NCI-H526 treated with DMSO at 0.1 percent for 48 hours (cell line): ENCODE results near the gene CKAP2L.

ENCODE experiments used
- DNase-seq: peaks from one replicate; lab custom pipeline; 2025; lab: John Stamatoyannopoulos, UW

The CKAP2L gene

DNA sequence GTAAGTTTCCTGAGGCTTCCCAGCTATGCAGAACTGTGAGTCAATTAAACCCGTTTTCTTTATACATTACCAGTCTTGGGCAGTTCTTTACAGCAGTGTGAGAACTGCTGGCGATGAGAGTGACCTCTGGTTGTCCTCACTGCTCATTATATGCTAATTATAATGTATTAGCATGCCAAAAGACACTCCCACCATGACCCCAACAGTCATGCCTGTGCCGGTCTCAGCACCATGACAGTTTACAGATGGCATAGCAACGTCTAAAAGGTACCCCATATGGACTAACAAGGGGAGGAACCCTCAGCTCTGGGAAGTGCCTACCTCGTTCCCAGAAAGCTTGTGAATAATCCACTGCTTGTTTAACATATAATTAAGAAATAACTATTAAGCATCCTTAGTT, 28.0 kb upstream of the CKAP2L start:
- DNase-seq, result no peak

DNA sequence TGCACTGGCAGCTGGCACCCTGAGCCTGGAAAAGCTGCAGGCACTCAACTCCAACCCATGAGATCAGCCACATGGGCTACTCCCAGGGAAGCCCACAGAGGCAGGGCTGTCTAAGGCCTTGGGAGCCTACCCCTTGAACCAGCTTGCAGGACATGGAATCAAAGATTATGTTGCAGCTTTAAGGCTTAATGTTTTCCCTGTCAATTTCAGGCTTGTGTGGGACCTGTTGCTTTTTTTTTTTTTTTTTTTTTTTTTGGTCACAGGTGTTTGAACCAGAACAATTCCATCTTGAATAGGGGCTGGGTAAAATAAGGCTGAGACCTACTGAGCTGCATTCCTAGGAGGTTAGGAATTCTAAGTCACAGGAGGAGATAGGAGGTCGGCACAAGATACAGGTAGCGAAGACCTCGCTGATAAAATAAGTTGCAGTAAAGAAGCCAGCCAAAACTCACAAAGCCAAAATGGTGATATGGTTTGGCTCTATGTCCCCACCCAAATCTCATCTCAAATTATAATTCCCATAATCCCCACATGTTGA, 27.4 kb upstream of the CKAP2L start:
- no peak for DNase-seq

DNA sequence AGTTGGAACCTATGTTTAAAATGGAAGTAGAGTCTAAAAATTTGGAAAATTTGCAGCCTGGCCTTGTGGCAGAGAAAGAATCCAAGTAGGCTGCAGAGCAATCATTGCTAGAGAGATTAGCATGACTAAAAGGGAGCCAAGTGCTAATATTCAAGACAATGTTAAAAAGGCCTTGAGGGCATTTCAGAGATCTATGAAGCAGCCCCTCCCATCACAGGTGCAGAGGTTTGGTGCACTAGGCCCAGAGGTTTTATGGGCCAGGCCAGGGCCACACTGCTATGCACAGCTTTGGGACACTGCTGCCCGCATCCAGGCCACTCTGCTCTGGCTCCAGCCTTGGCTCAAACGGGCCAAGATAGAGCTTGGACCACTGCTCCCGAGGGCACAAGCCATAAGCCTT, 26.6 kb upstream of the CKAP2L start:
- DNase-seq, result no peak

DNA sequence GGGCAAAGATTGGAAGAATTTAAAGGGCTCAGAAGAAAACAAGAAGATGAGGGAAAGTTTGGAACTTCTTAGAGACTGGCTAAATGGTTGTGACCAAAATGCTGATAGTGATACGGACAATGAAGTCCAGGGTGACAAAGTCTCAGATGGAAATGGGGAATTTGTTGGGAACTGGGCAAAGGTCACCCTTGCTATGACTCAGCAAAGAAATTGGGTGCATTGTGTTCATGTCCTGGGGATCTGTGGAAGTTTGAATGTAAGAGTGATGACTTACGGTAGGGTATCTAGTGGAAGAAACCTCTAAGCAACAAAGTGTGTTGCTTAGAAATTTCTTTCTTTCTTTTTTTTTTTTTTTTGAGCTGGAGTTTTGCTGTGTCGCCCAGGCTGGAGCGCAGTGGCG, 25.9 kb upstream of the CKAP2L start:
- no peak for DNase-seq

DNA sequence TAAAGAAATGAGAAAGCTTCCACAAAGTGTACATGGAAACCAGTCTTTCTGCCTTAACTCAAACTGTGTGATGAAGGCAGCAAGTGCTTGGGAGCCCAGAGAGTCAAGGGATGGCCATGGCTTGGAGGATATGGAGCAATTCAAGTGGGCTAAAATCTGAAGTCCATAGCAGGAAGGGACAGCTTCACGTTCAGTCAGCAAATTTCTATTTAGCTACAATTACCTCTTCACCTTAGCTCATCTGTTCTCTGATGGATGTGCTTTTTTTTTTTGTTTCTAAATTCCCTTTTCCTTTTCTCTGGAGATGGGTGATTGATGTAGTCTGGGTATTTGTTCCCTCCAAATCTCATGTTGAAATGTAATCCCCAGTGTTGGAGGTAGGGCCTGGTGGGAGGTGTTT, 24.8 kb upstream of the CKAP2L start:
- DNase-seq, result no peak

DNA sequence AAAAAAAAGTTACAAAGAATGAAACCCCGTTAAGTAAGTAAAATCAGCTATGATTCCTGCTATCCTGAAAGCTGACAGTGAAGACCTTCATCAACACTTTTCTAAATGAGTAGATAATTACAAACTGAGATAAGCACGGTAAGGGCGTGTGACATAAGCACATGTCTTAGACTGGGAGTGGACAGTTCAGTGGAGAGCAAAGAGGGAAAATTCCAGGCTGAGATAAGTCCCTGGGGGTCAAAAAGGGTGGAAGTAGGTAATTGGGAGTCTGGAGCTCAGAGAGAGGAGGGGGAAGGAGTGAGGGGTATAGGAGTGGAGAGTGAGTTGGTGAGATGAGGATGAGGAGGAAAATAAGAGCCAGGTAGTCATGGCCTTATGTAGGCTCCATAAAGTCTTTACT, 24.2 kb upstream of the CKAP2L start:
- no peak for DNase-seq

DNA sequence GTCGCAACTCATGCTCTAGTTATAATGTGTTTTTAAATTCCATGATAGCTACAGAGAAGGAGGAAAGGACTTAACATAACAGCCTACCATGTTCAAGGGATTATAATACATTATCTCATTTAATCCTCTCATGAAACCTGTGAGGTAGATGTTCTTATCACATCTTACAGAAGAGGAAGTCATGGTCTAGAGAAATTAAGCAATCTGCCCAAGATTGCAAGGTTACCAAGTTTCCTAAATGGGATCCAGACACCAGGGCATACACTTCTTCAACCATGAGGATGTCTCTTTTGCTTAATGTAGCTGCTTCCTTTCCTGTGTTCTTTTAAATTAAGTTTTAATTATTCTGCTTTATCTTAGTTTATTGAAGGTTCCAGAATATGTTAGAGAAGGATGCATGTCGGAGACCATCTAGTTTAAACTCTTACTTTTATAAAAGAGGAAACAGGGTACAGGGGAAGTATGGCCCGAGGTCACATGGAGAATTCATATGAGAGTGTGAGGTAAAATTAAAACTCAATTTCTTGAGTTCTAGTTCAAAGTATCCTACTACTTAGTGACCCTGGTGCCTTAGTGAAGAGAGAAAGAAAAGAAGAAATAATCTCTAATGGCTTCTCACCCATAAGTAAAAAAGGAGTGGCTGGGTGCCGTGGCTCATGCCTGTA, 23.5 kb upstream of the CKAP2L start:
- DNase-seq, result no peak

DNA sequence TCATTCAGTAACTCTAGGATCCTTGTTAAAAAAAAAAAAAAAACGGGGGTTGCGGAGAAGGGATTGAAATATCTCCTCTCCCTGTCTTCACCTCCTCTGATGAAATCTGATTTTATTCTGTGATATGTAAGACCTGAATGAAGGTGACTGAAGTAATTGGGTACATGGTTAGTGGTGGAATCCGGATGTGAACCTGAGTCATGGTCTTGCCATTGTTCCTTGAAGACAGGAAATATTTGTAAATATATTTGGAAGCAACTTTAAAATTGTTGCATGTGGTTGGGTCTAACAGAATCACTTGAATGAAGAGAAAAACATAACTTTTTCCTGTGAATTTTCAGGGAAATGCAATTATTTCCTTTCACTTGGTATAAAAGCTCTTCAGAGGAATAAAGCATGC, 22.9 kb upstream of the CKAP2L start:
- no peak for DNase-seq

DNA sequence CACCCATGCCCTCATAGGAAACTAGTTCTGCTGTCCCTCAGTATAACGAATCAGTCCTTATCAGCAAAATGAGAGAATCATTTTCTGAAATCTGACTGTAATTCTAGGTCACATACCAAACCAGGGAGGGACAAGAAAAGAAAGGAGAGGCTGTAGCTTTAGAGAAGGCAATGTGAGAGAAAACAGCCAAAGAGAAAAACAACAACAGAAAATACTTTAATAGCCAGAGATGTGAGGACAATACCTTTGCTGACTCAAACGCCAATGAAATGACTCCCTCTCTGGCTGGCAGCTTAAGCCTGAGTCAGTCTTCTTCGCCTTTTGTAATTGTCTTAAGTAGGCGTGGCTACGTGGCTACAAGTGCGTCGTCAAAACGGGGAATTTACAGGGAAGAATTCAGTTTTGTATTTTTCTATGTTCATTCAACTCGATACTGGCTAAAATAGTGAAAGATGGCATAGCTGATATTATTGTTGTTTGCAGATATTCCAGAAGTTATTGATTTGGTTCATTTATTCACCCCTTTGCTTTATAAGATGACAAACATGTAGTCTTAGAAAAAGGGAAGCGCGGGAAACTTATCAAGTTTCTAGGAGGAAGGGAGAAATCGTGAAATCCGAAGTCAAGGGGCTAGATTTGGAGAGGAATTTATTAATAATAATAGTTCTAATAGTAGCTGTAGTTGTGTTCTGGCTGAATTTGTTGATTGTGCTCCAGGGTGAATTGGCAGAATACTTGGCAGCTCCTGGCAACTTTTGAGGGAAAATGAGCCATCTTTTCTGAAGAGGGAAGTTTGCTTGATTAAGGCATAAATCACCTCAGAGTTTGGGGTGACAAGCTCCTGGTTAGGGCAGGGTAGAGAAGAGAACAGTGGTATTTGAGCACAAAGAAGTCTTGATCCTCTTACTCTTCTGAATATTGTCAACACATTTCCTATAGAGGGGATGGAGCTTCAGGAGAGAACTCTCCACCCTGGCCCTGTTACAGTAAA, 20.1 kb upstream of the CKAP2L start, which contains the start of gene IL1A:
TSS of gene IL1A (minus strand) at position 295 of the 991 bp plus-strand sequence. CDS start 723 bp downstream, outside the sequence.
- no peak for DNase-seq

DNA sequence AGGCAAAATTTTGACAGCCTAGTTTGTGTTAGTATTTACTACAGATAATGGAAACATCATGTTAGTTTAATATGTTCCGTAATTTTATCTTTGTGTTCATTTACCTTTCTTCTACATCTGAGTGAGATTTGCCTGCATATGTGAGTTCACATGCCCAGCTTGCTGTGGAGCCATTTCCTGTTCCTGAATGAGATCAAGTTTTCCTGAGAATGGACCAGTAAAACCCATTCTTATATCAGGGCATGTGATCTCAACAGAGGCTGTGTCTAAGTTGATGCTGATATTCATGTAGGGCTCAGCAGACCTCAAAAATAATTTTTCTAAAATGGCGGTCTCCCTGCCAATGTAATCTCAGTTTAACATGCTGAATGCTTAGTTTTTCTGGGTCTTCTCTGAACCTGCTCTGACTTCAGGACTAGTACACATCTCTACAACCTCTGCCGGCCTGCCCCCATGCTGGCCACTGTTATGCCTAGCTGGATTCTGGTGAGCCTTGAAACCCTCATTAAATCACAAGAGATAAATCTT, 18.8 kb upstream of the CKAP2L start:
- DNase-seq, result no peak

DNA sequence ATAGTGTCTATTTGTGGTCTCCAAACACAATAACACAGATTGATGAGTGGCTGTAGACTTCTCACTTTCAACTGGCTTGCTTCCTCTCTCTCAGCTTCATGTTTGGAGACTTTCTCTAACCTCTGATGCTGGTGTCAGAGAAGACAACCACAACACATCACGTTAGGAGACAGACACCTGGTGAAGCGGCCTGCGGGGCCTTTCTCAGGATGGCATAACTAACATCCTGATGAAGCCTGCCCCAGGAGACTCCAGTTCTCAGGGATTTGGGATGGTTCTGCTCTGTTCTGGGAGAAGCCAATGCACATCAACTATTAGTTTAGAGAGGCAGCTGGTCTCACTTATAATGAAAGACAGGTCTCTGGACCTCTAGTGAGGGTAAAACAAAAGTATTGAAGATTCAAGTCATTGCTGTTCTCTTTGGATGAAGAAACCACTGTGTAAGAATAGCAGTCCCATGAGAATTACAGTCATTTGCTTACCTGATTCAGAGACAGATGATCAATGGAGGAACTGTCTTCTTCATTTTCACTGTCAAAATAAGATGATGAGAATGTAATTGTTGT, 17.9 kb upstream of the CKAP2L start:
- DNase-seq, result no peak

DNA sequence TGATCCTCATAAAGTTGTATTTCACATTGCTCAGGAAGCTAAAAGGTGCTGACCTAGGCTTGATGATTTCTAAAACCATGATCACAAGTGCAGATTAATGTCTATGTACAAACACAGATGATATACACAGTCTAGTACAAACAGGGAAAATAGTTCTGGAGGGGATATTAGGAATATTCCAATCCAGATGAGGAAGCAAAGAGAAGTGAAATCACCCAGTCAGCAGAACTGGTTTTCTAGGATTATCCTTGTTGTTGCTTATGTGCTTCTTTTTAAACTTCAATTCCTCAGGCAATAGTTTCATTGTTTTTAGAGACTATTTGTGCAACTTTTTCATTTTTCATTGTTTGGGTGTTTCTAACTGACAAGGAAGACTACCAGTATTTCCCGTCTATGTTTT, 15.2 kb upstream of the CKAP2L start:
- DNase-seq, result no peak

DNA sequence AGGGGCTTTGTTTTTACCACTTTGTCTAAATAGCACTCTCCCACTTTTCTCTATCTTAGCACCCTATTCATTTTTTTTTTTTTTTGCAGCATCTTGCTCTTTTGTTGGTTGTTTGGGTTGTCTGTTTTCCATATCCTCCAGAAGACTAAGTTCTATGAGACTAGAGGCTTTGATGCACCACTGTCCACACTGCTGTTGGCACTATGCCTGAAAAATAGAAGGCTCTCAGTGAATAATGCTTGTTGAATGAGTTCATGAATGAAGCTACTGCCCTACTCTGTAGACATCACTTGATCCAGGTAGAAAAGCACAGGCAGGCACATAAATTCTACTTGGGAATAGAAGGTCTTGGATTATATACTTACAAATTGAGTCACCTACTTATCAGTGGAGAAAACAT, 12.6 kb upstream of the CKAP2L start:
- DNase-seq, result no peak

DNA sequence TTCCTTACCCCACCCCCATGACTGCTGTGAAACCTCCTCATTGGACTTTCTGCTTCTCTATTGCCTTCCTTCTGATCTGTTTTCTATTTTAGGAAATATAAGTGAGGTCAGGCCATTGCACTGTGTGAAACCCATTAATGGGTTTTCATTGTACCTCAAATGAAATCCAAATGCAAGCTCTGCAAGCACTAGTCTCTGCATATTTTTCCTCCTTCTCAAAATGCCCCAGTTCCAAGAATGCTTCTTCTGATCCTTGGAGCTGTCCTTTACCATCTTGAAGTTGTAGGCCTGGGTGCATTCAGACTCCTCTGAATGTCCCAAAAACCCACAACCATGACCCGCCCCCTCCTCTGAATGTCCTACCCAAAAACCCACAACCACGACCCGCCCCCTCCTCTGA, 11.7 kb upstream of the CKAP2L start:
- DNase-seq, result no peak

DNA sequence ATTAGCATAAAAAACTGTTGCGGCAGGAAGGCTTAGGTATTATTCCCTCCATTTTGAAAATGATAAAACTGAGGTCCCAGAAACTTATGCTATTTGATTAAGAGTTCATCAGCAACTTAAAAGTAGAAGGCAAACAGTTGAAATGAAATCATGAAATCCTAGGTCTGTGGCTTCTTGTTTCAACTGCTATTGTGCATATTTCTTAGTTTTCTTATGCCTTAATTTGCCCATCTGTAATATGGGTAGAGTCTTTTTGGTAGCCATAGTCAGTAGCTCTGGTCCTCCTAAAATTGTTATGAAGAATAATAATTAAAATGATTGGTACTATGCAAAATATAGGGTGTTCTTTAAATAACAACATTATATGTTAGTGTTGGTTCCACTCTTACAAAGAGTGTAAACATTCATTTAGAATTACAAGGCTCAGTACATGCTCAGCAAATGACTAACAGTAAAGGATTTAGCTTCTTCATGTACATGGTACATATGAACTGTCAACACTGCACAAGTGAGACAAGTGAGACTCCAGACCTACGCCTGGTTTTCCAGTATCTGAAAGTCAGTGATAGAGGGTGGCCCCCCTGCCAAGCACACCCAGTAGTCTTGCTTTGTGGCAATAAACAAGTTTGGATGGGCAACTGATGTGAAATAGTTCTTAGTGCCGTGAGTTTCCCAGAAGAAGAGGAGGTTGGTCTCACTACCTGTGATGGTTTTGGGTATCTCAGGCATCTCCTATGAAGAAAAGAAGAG, 10.3 kb upstream of the CKAP2L start:
- DNase-seq, result no peak

DNA sequence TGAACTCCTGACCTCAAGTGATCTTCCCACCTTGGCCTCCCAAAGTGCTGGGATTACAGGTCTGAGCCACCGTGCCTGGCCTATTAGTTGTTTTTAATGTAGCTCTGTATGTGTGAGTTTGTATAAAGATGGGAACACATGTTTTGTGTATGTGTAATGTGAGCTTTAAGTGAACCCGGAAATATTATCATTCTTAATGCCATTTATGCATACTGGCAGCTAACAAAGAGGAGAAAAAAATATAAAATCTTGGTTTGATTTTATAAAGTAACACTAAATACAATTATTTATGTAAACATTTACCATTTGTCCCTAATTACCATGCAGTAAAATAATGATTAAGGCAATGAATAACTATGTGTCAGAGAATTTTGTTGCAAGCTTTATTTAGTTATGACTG, 9.1 kb upstream of the CKAP2L start:
- no peak for DNase-seq

DNA sequence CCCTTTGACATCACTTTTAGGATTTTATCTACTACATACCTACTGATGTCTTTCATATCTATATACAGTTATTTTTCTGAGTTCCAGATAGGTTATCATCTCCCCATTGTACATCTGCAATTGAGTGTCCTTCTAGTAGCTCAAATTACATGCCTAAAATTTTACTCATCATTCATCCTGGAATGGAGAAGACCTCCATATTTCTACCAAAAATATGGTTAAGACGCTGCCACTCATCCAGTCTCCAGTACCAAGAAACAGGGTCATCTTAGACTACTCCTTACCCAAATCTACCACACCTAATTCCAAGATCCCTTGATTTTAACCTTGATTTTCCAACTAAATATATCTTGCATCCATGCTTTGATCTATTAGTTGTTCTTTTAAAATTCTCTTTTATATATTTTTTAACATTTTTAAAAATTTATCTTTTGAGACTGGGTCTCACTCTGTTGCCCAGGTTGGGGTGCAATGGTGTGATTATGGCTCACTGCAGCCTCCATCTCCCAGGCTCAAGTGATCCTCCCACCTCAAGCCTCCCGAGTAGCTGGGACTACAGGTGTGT, 8.6 kb upstream of the CKAP2L start:
- DNase-seq, result no peak

DNA sequence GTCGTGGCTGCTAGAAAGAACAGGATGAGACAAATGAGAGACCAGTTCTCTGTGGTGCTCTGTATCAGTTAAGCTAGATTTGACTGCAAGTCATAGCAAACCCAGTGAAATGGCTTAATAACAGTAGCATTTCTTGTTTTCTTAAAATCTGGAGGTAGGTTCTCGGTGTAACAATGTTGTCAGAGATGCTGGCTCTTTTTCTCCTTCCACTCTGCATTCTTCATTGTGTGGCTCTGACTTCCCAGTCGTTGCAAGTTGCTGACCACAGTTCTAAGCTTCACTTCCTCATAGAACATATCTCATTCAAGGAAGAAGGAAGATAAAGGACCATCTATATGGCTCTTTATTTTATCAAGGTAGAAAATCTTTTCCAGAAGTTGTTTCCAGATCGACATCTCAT, 7.9 kb upstream of the CKAP2L start:
- DNase-seq, result no peak

DNA sequence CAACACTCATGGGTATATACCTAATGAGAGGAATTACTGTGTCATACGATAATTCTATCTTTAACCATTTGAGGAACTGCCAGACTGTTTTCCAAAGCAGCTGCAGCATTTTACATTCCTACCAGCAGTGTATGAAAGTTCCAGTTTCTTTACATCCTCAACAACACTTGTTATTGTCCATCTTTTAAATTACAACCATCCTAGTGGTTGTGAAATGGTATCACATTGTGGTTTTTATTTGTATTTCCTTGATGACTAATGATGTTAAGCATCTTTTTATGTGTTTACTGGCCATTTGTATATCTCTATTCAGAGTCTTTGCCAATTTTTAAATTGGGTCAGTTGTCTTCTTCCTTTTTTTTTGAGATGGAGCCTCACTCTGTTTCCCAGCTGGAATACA, 4.0 kb upstream of the CKAP2L start:
- DNase-seq, result no peak

DNA sequence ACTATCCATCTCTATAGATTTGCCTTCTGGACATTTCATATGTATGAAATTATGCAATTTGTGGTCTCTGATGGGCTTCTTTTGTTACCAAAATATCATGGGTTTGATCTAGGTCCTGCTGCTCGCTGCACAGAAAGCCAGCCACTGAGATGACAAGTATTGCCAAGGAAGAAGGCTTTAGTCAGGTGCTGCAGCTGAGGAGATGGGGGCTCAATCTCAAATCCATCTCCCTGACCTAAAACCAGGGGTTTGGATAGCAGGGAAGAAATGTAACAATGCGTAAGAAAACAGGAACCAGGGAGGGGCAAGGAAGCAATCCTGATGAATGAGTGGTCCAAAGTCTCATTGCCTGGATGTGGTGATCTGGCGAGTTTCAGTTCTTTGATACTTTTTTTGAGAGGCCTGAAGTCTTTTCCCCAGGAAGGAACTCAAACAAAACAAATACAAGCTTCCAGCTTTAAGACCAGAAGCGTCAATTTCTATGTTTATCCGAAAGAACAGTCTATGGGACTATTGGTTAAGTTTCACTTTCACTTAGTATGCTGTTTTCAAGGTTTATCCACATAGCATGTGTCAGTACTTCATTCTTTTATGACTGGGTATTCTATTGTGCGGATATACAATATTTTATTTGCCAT, 3.4 kb upstream of the CKAP2L start:
- no peak for DNase-seq

DNA sequence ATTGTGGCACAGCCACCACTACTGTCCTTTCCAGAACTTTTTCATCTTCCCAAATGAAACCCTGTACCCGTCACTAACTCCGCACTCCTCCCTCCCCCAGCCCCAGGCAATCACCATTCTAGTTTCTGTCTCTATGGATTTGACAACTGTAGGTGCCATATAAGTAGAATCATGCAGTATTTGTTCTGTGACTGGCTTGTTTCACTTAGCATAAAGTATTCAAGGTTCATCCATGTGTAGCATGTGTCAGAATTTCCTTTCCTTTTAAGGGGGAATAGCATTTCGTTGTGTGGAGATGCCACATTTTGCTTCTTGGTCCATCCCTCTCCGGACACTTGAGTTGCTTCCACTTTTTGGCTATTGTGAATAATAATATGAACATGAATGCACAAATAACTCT, 842 bp upstream of the CKAP2L start:
- DNase-seq, result no peak
